Measurements from ENCODE around the gene KTI12.
"Not testable (repeated sequence)": the region's sequence is repeated elsewhere in the genome, so short reads cannot be mapped to it uniquely, and the experiment has no call there.

KTI12 gene

GRCh38 chr1:52033190-52034049 lies at the start of gene KTI12:
Gene KTI12 (minus strand): TSS chr1:52033810. CDS start chr1:52033761, 49 bp downstream.
- Histone ChIP-seq H3K4me1 (ENCODE audit: control insufficient read depth in 1 of 2, insufficient read depth in 1 of 2, low read depth in 1 of 2, low read length in 1 of 2) (peaks cover 25 to 26% of the 10 kb centered on the region in 2 experiments), H3K4me3 (ENCODE audit: low read depth in 1 of 2, low read length in 1 of 2) (peak within 1 kb of the TSS; percentile 91 to 97), H3K36me3 (peaks cover 19% of the 10 kb centered on the region), H3K27ac (peak within 1 kb of the TSS; percentile 83), H3K27me3 (no peaks in the 10 kb centered on the region), H3K9me3 (no peaks in the 10 kb centered on the region)
- TF ChIP-seq CTCF (IDR thresholded peaks at IDR 0.05) = no peak

GRCh38 chr1:52080014-52080415 lies 46.4 kb upstream of the KTI12 start:
- Histone ChIP-seq H3K9me3 (no peaks in the 10 kb centered on the region), H3K27me3 (no peaks in the 10 kb centered on the region), H3K4me3 (ENCODE audit: low read depth in 1 of 2, low read length in 1 of 2) (no peak overlapping the region), H3K36me3 (peaks cover 16% of the 10 kb centered on the region), H3K4me1 (ENCODE audit: control insufficient read depth in 1 of 2, insufficient read depth in 1 of 2, low read depth in 1 of 2, low read length in 1 of 2) (no peaks in the 10 kb centered on the region), H3K27ac (no peak overlapping the region)
- TF ChIP-seq CTCF (IDR thresholded peaks at IDR 0.05) = no peak

- not testable (repeated sequence) for H3K4me1 ChIP-seq (ENCODE audit: control insufficient read depth in 1 of 2, insufficient read depth in 1 of 2, low read depth in 1 of 2, low read length in 1 of 2); H3K27ac ChIP-seq; H3K27me3 ChIP-seq; H3K9me3 ChIP-seq; H3K4me3 ChIP-seq (ENCODE audit: low read depth in 1 of 2, low read length in 1 of 2)
- peaks cover 17% of the 10 kb centered on the region for H3K36me3 ChIP-seq
Observed at GRCh38 chr1:52077277-52077676, 43.7 kb upstream of the KTI12 start.

- TF ChIP-seq CTCF (IDR thresholded peaks at IDR 0.05) = no peak
- Histone ChIP-seq H3K4me1 (ENCODE audit: control insufficient read depth in 1 of 2, insufficient read depth in 1 of 2, low read depth in 1 of 2, low read length in 1 of 2) (peaks cover 4 to 6% of the 10 kb centered on the region in 2 experiments), H3K27ac (no peak overlapping the region), H3K4me3 (ENCODE audit: low read depth in 1 of 2, low read length in 1 of 2) (no peak overlapping the region), H3K27me3 (no peaks in the 10 kb centered on the region), H3K9me3 (no peaks in the 10 kb centered on the region), H3K36me3 (peaks cover 13% of the 10 kb centered on the region)
Observed at GRCh38 chr1:52072291-52072690, 38.7 kb upstream of the KTI12 start.

- Histone ChIP-seq H3K4me1 (ENCODE audit: control insufficient read depth in 1 of 2, insufficient read depth in 1 of 2, low read depth in 1 of 2, low read length in 1 of 2) (peaks cover 4 to 6% of the 10 kb centered on the region in 2 experiments), H3K27me3 (no peaks in the 10 kb centered on the region), H3K36me3 (peaks cover 29% of the 10 kb centered on the region), H3K4me3 (ENCODE audit: low read depth in 1 of 2, low read length in 1 of 2) (no peak overlapping the region), H3K9me3 (no peaks in the 10 kb centered on the region), H3K27ac (peak overlapping the region; percentile 69)
- TF ChIP-seq CTCF (IDR thresholded peaks at IDR 0.05) = no peak
Observed at GRCh38 chr1:52070704-52071103, 37.1 kb upstream of the KTI12 start.

GRCh38 chr1:52063192-52063591 lies 29.6 kb upstream of the KTI12 start:
- Histone ChIP-seq H3K27me3 (no peaks in the 10 kb centered on the region), H3K27ac (no peak overlapping the region), H3K9me3 (no peaks in the 10 kb centered on the region), H3K4me3 (ENCODE audit: low read depth in 1 of 2, low read length in 1 of 2) (no peak overlapping the region), H3K36me3 (peaks cover 65% of the 10 kb centered on the region), H3K4me1 (ENCODE audit: control insufficient read depth in 1 of 2, insufficient read depth in 1 of 2, low read depth in 1 of 2, low read length in 1 of 2) (no peaks in the 10 kb centered on the region)
- no peak for TF ChIP-seq CTCF (IDR thresholded peaks at IDR 0.05)
